SK-N-SH (cell line): ENCODE measurements around the gene MAP1B. TPM values are rescaled to one million over a fixed set of nuclear protein-coding genes. Genes with fewer than 3 reads are reported as not detected.

ENCODE experiments used
- CTCF ChIA-PET: fragments of 300-600, 350-600 bp; formaldehyde crosslinking; extraction: SDS; loops from one replicate; lab custom pipeline; 2021; lab: Yijun Ruan, JAX
- POLR2A ChIA-PET: fragments of 350-600 bp; sonication (Branson Sonifier 250); formaldehyde crosslinking; extraction: SDS; loops from one replicate; lab custom pipeline; 2020; ENCODE audit warnings: antibody characterized with exemption, inconsistent platforms; lab: Yijun Ruan, JAX
- DNase-seq: peaks from one replicate; pipeline ENCODE4 v3.0.0; 2012
- H2AFZ ChIP-seq: fragments of 200-600 bp; sonication (generic); 2 replicates; pipeline ENCODE4 v1.8.1; 2016; ENCODE audit warnings: antibody characterized with exemption, mild to moderate bottlenecking, low read depth
- H3F3A ChIP-seq: fragments of 200-600 bp; sonication (generic); replicated peaks from 2 replicates; pipeline ENCODE3; 2016; ENCODE audit warnings: antibody characterized with exemption, mild to moderate bottlenecking; ENCODE audit not compliant: insufficient read depth
- H3K27ac ChIP-seq, 2 experiments: fragments of 200-500 bp in 1 of 2; fragments of 200-600 bp in 1 of 2; sonication (Bioruptor generic) in 1 of 2; sonication (generic), shearing (Covaris generic) in 1 of 2; 2 replicates each; pipeline versions ENCODE4 v1.5.1 to v1.6.1; 2014 to 2016; ENCODE audit warnings: low read depth in 2 of 2, inconsistent platforms in 1 of 2, low read length in 1 of 2, mild to moderate bottlenecking in 1 of 2, mixed read lengths in 1 of 2
- H3K27me3 ChIP-seq: fragments of 200-600 bp; sonication (generic), shearing (Covaris generic); 2 replicates; pipeline ENCODE4 v1.6.1; 2016; ENCODE audit warnings: mixed run types; ENCODE audit not compliant: insufficient read depth
- H3K36me3 ChIP-seq, 2 experiments: fragments of 200-500 bp in 1 of 2; fragments of 200-600 bp in 1 of 2; sonication (Bioruptor generic) in 1 of 2; sonication (generic) in 1 of 2; replicated peaks in 1 of 2; 2 replicates each; pipeline versions ENCODE3 to v1.5.1; 2014 to 2016; ENCODE audit warnings: low read length in 1 of 2, mild to moderate bottlenecking in 1 of 2; ENCODE audit not compliant: insufficient read depth in 2 of 2, control insufficient read depth in 1 of 2
- H3K4me1 ChIP-seq, 2 experiments: fragments of 200-500 bp in 1 of 2; fragments of 200-600 bp in 1 of 2; sonication (Bioruptor generic) in 1 of 2; sonication (generic), shearing (Covaris generic) in 1 of 2; 2 replicates each; pipeline versions ENCODE4 v1.5.1 to v1.6.1; 2014 to 2016; ENCODE audit warnings: low read depth in 1 of 2, low read length in 1 of 2, mixed run types in 1 of 2; ENCODE audit not compliant: insufficient read depth in 2 of 2, control insufficient read depth in 1 of 2
- H3K4me2 ChIP-seq: fragments of 200-600 bp; sonication (generic), shearing (Covaris generic); 2 replicates; pipeline ENCODE4 v1.6.1; 2017; ENCODE audit warnings: mixed run types
- H3K4me3 ChIP-seq, 2 experiments: fragments of 200-500 bp in 1 of 2; fragments of 200-600 bp in 1 of 2; sonication (Bioruptor generic) in 1 of 2; sonication (generic), shearing (Covaris generic) in 1 of 2; 2 replicates each; pipeline versions ENCODE4 v1.5.1 to v1.8.1; 2014 to 2016; ENCODE audit warnings: low read depth in 2 of 2, inconsistent platforms in 1 of 2, low read length in 1 of 2, mild to moderate bottlenecking in 1 of 2, mixed read lengths in 1 of 2, moderate library complexity in 1 of 2
- H3K79me2 ChIP-seq: fragments of 200-600 bp; sonication (generic); 2 replicates; pipeline ENCODE4 v1.8.1; 2017; ENCODE audit warnings: mild to moderate bottlenecking; ENCODE audit not compliant: insufficient read depth
- H3K9ac ChIP-seq: fragments of 200-600 bp; sonication (generic); 2 replicates; pipeline ENCODE4 v1.6.1; 2017; ENCODE audit warnings: mixed run types
- H3K9me2 ChIP-seq: fragments of 200-600 bp; sonication (generic); 2 replicates; pipeline ENCODE4 v1.6.1; 2017; ENCODE audit warnings: mixed run types
- H3K9me3 ChIP-seq: fragments of 200-600 bp; sonication (generic); 2 replicates; pipeline ENCODE4 v1.6.1; 2017; ENCODE audit warnings: mixed run types, mild to moderate bottlenecking, moderate library complexity
- H4K20me1 ChIP-seq: fragments of 200-600 bp; sonication (generic); 2 replicates; pipeline ENCODE4 v1.6.1; 2017; ENCODE audit warnings: mild to moderate bottlenecking, mixed run types; ENCODE audit not compliant: insufficient read depth
- FOXJ3 ChIP-seq: sonication (generic); formaldehyde crosslinking; IDR thresholded peaks from 2 replicates; pipeline ENCODE4 v1.5.1; 2020; ENCODE audit warnings: mild to moderate bottlenecking, missing genetic modification reagents
- RAD21 ChIP-seq: IDR thresholded peaks from 2 replicates; pipeline ENCODE4 v1.6.1; 2012; ENCODE audit warnings: mild to moderate bottlenecking, low read length
- RCOR1 ChIP-seq: fragments of 150-350 bp; IDR thresholded peaks from 2 replicates; pipeline ENCODE4 v1.6.1; 2017; ENCODE audit warnings: antibody characterized with exemption, low read length
- REST ChIP-seq: IDR thresholded peaks from 2 replicates; pipeline ENCODE4 v1.6.1; 2012; ENCODE audit warnings: mild to moderate bottlenecking, low read depth, low read length, moderate library complexity
- RFX5 ChIP-seq: IDR thresholded peaks from 2 replicates; pipeline ENCODE4 v1.6.1; 2012; ENCODE audit warnings: mild to moderate bottlenecking, improper control_type of control experiment, low read length
- SIN3A ChIP-seq: IDR thresholded peaks from 2 replicates; pipeline ENCODE4 v1.6.1; 2012; ENCODE audit warnings: low read depth, mild to moderate bottlenecking, low read length, moderate library complexity, borderline replicate concordance
- TEAD4 ChIP-seq: IDR thresholded peaks from 2 replicates; pipeline ENCODE4 v1.4.0; 2012; ENCODE audit warnings: mild to moderate bottlenecking, borderline replicate concordance; ENCODE audit not compliant: insufficient read depth
- USF1 ChIP-seq: IDR thresholded peaks from 2 replicates; pipeline ENCODE4 v1.4.0; 2012; ENCODE audit warnings: low read depth, borderline replicate concordance
- WGBS: methylation state at CpG from one replicate; pipeline ENCODE4 v1.1.6; 2017; ENCODE audit warnings: low lambda C conversion rate; 5-methylcytosine and 5-hydroxymethylcytosine counted together
- polyA plus RNA-seq, 3 experiments: library from polyadenylated mRNA; depleted of rRNA; stranded (reverse); fragments of >200 nt; gene quantifications; 2 replicates each; pipeline ENCODE4 v1.2.3, GENCODE V29; 2012

Gene MAP1B
- polyA plus RNA-seq, 1 of the 3 experiments (the other 2 are of a cell fraction), result 47.5 TPM

- no peaks in the 10 kb centered on the region for H3K79me2 ChIP-seq
- H3K9me3 ChIP-seq, result no peaks in the 10 kb centered on the region
- no peak overlapping the region for H3K4me3 ChIP-seq
- no peaks in the 10 kb centered on the region for H4K20me1 ChIP-seq
- H3K27me3 ChIP-seq, result no peaks in the 10 kb centered on the region
- WGBS, result 50% methylated on average over 1 of the region's 1 CpG
- no peaks in the 10 kb centered on the region for H3K9me2 ChIP-seq
- DNase-seq, result no peak
- ChIA-PET POLR2A (no interaction called here), CTCF (interaction anchor here (1.2 kb wide), 1 partner anchor 44 kb away, joined by 3 read pairs; no protein-coding TSS in a partner anchor)
- no peaks in the 10 kb centered on the region for H3F3A ChIP-seq
- H3K27ac ChIP-seq, result no peak overlapping the region
- H3K4me2 ChIP-seq, result no peak overlapping the region
- no peak overlapping the region for H3K9ac ChIP-seq
- peaks cover 0 to 8% of the 10 kb centered on the region in 2 experiments; a peak in 2 of 4 replicates for H3K4me1 ChIP-seq
- no peak for TF ChIP-seq RAD21
- no peak for TF ChIP-seq USF1
- no peak for TF ChIP-seq SIN3A
- no peak for TF ChIP-seq FOXJ3 (CRISPR knock-in tag)
- TF ChIP-seq TEAD4, result no peak
- no peak for TF ChIP-seq RFX5
- H3K36me3 ChIP-seq, result no peaks in the 10 kb centered on the region
- no peak overlapping the region for H2AFZ ChIP-seq
These were observed 25.2 kb upstream of the MAP1B start for GRCh38 chr5:72082048-72082447.

- Histone ChIP-seq H3K9me3 (no peaks in the 10 kb centered on the region), H3K4me1 (peaks cover 0 to 4% of the 10 kb centered on the region in 2 experiments; a peak in 2 of 4 replicates), H3K27me3 (no peaks in the 10 kb centered on the region), H3K9ac (no peak overlapping the region), H3K27ac (no peak overlapping the region), H3K36me3 (no peaks in the 10 kb centered on the region), H3K79me2 (no peaks in the 10 kb centered on the region), H4K20me1 (no peaks in the 10 kb centered on the region), H2AFZ (0 out of 2 replicates have a peak overlapping the region, but pooled peaks have one; percentile 19), H3K4me3 (no peak overlapping the region), H3K9me2 (no peaks in the 10 kb centered on the region), H3F3A (no peaks in the 10 kb centered on the region), H3K4me2 (no peak overlapping the region)
- WGBS, result 99% methylated on average over 4 of the region's 4 CpGs
- POLR2A ChIA-PET, result no interaction called here
- DNase-seq, result no peak
- CTCF ChIA-PET, result interaction anchor here (1.0 kb wide), 1 partner anchor 327 kb away, joined by 3 read pairs; no protein-coding TSS in a partner anchor
- TF ChIP-seq RCOR1 (no peak), REST (no peak), FOXJ3 (CRISPR knock-in tag) (no peak)
These were observed 22.4 kb upstream of the MAP1B start for GRCh38 chr5:72084876-72085275.
